Stimulated activated CD8-positive, alpha-beta memory T cell treated with anti-CD3 and anti-CD28 coated beads, Interleukin-12 subunit alpha, Interleukin-12 subunit beta, amount 100 ng/mL, for 24 hours (primary cell): ENCODE results near the gene ZNF682.
A peak's percentile ranks its signal among the peaks of the same experiment; 100 is the strongest.
"Not testable (repeated sequence)": the region's sequence is repeated elsewhere in the genome, so short reads cannot be mapped to it uniquely, and the experiment has no call there.

Experiments used
- DNase-seq: peaks from one replicate; pipeline ENCODE4 v3.0.0-alpha.2; 2020; ENCODE audit errors: extremely low read depth

Gene ZNF682

DNA sequence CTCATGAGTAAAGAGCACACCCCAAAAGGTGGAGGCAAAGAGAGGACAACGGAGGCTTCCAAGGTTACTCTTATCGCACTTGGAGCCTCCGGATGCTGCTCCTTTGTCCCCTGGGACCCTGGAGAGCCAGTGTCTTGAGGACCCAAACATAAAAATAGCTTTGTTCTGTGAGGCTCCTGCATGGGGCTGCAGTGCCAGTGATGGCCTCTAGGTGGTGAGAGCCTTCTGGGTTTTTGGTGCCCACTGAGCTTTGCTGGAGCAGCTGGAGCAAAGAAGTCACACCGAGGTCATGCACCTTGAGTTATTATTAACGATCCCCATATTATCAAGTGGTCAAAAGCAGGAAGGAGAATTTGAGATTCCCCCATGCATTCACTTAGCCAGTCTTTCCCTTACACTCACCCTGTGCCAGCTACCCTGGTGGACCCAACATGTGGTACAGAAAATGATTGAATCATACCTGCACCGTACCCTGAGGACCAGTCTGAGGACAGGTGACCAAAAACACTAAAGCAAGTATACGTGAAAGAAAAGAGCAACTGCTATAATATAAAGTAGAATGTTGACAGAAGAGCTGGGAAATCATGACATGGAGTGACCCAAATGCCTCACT, 41.5 kb downstream of the ZNF682 start:
- no peak for DNase-seq

DNA sequence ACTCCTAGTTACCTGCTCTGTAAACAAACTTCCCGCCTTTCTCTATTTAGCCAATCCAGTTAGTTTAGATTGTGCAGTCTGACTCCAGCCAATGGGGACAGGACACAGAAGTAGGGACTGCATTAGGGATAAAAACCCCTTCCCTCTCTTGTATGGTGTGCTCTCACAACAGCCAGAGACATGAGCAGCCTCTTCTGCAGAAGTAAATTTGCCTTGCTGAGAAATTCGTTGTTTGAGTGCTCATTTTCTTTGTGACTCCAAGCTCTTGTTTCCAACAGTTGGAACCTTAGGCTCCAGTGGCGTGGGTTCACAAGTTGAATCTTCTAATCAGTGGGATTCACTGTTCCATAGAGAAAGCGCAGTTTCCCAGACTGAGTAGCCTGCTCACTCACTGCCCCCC, 72.4 kb downstream of the ZNF682 start:
- no peak for DNase-seq

DNA sequence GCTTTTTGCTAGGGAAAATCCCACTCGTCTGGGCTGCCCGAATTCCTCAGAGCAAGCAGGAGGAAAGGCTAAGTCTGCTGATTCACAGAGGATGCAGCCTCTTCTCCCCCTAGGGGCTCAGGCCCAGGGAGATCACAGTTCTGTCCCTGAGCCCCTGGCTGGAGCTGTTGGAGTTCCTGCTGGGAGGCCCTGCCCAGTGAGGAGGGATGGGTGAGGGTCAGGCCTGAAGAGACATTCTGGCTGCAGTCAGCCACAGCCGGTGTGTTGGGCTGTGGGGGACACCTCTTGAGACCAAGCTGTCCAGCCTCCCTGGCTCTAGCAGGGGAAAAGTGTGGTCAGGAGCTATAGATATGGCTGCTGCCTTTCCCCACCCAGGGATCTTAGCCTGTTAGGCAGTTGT, 73.2 kb downstream of the ZNF682 start:
- not testable (repeated sequence) for DNase-seq

DNA sequence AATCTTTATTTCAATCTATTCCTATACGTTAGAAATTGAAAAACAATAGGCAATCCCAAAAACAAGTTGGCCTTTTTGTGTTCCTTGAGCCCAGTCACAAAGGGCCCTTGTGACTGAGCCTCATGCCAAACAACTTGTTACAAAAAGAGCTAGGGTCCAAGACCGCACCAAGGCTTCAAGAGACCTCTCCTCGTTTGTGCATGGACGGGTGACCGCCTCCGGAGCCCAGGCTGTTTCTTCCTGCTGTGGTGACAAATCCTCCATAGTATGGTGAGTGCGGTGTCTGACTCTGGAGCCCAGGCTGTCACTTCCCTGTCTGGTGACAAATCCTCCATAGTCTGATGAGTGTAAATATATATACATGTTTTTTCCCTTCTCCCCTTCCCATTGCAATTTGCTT, 74.9 kb downstream of the ZNF682 start:
- no peak for DNase-seq

DNA sequence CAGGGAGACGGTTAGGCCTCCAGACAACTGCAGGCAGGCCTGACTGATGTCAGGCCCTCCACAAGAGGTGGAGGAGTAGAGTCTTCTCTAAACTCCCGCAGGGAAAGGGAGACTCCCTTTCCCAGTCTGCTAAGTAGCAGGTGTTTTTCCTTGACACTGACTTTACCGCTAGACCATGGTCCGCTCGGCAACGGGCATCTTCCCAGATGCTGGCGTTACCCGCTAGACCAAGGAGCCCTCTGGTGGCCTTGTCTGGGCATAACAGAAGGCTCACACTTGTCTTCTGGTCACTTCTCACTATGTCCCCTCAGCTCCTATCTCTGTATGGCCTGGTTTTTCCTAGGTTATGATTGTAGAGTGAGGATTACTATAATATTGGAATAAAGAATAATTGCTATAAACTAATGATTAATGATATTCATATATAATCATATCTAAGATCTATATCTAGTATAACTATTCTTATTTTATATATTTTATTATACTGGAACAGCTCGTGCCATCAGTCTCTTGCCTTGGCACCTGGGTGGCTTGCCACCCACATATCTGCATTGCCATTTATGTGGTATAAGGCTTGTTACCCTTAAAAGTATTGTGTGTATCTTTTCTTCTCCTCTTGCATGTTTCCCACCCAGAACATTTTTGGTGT, 80.0 kb downstream of the ZNF682 start:
- peak; percentile 5 for DNase-seq

DNA sequence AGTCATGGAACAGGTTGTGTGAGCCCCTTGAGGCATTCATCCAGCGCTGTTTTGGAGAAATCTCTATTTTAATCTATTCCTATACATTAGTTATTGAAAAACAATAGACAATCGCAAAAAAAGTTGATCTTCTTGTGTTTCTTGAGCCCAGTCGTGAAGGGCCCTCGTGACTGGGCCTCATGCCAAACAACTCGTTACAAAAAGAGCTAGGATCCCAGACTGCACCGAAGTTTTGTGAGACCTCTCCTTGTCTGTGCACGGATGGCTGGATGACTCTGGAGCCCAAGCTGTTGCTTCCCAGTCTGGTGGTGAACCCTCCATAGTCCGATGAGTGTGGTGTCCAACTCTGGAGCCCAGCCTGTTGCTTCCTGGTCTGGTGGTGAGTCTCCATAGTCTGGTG, 81.5 kb downstream of the ZNF682 start:
- DNase-seq = not testable (repeated sequence)

DNA sequence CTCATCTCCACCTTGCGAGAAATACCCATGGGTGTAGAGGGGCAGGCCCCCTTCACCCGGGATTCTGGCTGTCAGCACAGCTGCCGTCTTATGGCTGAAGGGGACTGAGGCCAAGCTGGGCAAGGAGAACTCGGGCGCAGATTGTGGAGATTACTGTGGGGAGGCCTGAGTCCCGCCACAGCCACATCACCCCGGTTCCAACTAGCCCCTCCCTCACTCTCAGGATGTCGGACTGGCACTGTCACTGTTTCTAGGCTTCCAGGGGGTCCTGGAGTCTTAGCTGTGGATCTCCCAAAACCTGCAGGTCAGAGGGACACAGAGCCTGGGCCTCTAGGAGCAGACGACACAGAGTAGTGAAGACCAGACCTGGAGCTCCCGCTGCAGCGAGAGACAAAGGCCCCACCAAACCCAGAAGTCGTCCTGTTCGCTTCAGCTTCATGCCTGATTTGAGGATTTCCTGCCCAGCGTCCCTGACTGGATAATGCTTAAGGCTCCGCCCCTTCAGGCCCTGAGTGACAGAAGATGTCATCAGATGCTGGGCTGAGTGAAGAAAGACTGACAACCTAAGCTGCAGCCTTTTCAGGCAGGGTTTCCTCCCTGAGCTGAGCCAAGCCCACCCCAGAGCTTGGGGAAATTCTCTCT, 82.8 kb downstream of the ZNF682 start:
- no peak for DNase-seq

DNA sequence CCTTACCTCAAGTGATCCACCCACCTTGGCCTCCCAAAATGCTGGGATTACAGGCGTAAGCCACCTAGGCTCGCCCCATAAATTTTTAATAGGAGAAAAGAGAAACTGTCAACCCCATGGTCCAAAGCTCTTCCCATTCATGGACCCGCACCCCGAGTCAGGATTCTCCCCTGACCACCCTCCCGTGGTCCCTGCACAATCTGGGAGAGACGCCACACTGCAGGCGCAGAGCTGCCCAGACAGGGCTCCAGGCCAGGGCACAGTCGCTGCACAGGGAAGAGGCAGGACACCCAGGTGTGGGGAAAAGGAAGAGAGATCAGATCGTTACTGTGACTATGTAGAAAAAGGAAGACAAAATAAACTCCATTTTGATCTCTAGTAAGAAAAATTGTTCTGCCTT, 84.1 kb downstream of the ZNF682 start:
- DNase-seq = no peak
